GM23338 (cell line): Measurements from ENCODE around the gene RMND1. TPM values are rescaled to one million over a fixed set of nuclear protein-coding genes. Genes with fewer than 3 reads are reported as not detected.

Source experiments
- ATAC-seq: fragments of 200-7000 bp; cut with Tn5 transposase; 3 replicates; pipeline ENCODE4 v1.9.1; 2020
- DNase-seq: peaks from one replicate; pipeline ENCODE4 v3.0.0-alpha.2; 2015; ENCODE audit warnings: low spot score
- H2AFZ ChIP-seq: fragments of 200-600 bp; sonication (generic); 2 replicates; pipeline ENCODE4 v1.8.0; 2016; ENCODE audit warnings: antibody characterized with exemption, mild to moderate bottlenecking, moderate library complexity
- H3F3A ChIP-seq: fragments of 200-600 bp; sonication (generic); replicated peaks from 2 replicates; pipeline ENCODE4 v1.8.0; 2017; ENCODE audit warnings: antibody characterized with exemption, mixed run types, low read depth
- H3K27ac ChIP-seq: fragments of 200-600 bp; sonication (generic); 2 replicates; pipeline ENCODE4 v1.6.1; 2016; ENCODE audit warnings: low read depth
- H3K27me3 ChIP-seq: fragments of 200-600 bp; sonication (generic); 2 replicates; pipeline ENCODE4 v1.8.0; 2016; ENCODE audit warnings: mild to moderate bottlenecking, mixed run types, moderate library complexity; ENCODE audit not compliant: insufficient read depth
- H3K36me3 ChIP-seq: fragments of 200-600 bp; sonication (generic); 2 replicates; pipeline ENCODE4 v1.8.0; 2016; ENCODE audit warnings: mild to moderate bottlenecking; ENCODE audit not compliant: insufficient read depth
- H3K4me1 ChIP-seq: fragments of 200-600 bp; sonication (generic); 2 replicates; pipeline ENCODE4 v1.8.0; 2016; ENCODE audit warnings: mild to moderate bottlenecking, moderate library complexity; ENCODE audit not compliant: insufficient read depth
- H3K4me2 ChIP-seq: fragments of 200-600 bp; sonication (generic); 2 replicates; pipeline ENCODE4 v1.7.1; 2017; ENCODE audit warnings: mixed run types
- H3K4me3 ChIP-seq: fragments of 200-600 bp; sonication (generic); 2 replicates; pipeline ENCODE4 v1.6.1; 2016; ENCODE audit warnings: mixed run types
- H3K79me2 ChIP-seq: fragments of 200-600 bp; sonication (generic); replicated peaks from 2 replicates; pipeline ENCODE4 v1.8.0; 2017; ENCODE audit warnings: mild to moderate bottlenecking; ENCODE audit not compliant: insufficient read depth
- H3K9me2 ChIP-seq: fragments of 200-600 bp; sonication (generic); 2 replicates; pipeline ENCODE4 v1.8.0; 2017; ENCODE audit not compliant: insufficient read depth
- H4K20me1 ChIP-seq: fragments of 200-600 bp; sonication (generic); replicated peaks from 2 replicates; pipeline ENCODE4 v1.8.0; 2017; ENCODE audit warnings: mild to moderate bottlenecking; ENCODE audit not compliant: insufficient read depth
- H3K27ac Mint-ChIP-seq: 2 replicates; pipeline ENCODE4 v1.8.0; 2020; ENCODE audit warnings: inconsistent platforms, mild to moderate bottlenecking, moderate library complexity, mixed read lengths
- H3K27me3 Mint-ChIP-seq: 3 replicates; pipeline ENCODE4 v1.8.0; 2022; ENCODE audit warnings: low read depth, mild to moderate bottlenecking, moderate library complexity, mixed read lengths, inconsistent platforms; ENCODE audit not compliant: insufficient read depth, poor library complexity
- H3K36me3 Mint-ChIP-seq: 3 replicates; pipeline ENCODE4 v1.8.0; 2021; ENCODE audit warnings: low read depth, mild to moderate bottlenecking, inconsistent platforms, moderate library complexity, mixed read lengths
- H3K4me1 Mint-ChIP-seq: 3 replicates; pipeline ENCODE4 v1.8.0; 2020; ENCODE audit warnings: mild to moderate bottlenecking, inconsistent platforms, mixed read lengths
- H3K4me3 Mint-ChIP-seq: 3 replicates; pipeline ENCODE4 v1.8.0; 2021; ENCODE audit warnings: moderate library complexity, mild to moderate bottlenecking, inconsistent platforms, mixed read lengths
- H3K9me3 Mint-ChIP-seq: 3 replicates; pipeline ENCODE4 v1.8.0; 2020; ENCODE audit warnings: moderate library complexity, mild to moderate bottlenecking, inconsistent platforms, mixed read lengths
- CTCF ChIP-seq, 2 experiments: fragments of 200-600 bp in 1 of 2; sonication (generic) in 1 of 2; conservative IDR thresholded peaks; 2 replicates each; pipeline versions ENCODE4 v1.5.1 to v1.6.1; 2016 to 2017; ENCODE audit warnings: antibody characterized with exemption in 2 of 2, low read depth in 2 of 2, mild to moderate bottlenecking in 2 of 2, moderate library complexity in 1 of 2
- ETS1 ChIP-seq: IDR thresholded peaks from 2 replicates; pipeline ENCODE4 v1.6.1; 2016; ENCODE audit warnings: antibody characterized with exemption
- EZH2 ChIP-seq: fragments of 200-600 bp; sonication (generic); IDR thresholded peaks from one replicate; pipeline ENCODE4 v1.8.0; 2017; ENCODE audit warnings: antibody characterized with exemption, mild to moderate bottlenecking, low read depth; ENCODE audit not compliant: unreplicated experiment
- EZH2phosphoT487 ChIP-seq: fragments of 200-600 bp; sonication (generic); IDR thresholded peaks from one replicate; pipeline ENCODE4 v1.8.1; 2018; ENCODE audit warnings: antibody characterized with exemption; ENCODE audit not compliant: unreplicated experiment
- JUNB ChIP-seq: IDR thresholded peaks from one replicate; pipeline ENCODE4 v1.6.1; 2016; ENCODE audit warnings: antibody characterized with exemption; ENCODE audit not compliant: unreplicated experiment
- NANOG ChIP-seq: IDR thresholded peaks from 2 replicates; pipeline ENCODE4 v1.6.1; 2016; ENCODE audit warnings: antibody characterized with exemption, borderline replicate concordance
- POLR2AphosphoS5 ChIP-seq: IDR thresholded peaks from 2 replicates; pipeline ENCODE4 v1.6.1; 2016; ENCODE audit warnings: antibody characterized with exemption, low read depth
- STAT1 ChIP-seq: IDR thresholded peaks from one replicate; pipeline ENCODE4 v1.6.1; 2016; ENCODE audit warnings: antibody characterized with exemption; ENCODE audit not compliant: unreplicated experiment
- ZNF114 ChIP-seq: fragments of 250-450 bp; sonication (Bioruptor Pico); IDR thresholded peaks from 2 replicates; pipeline ENCODE4 v1.5.0; 2020; ENCODE audit warnings: mild to moderate bottlenecking, moderate library complexity
- polyA plus RNA-seq: library from polyadenylated mRNA; unstranded; fragments of >200 nt; fragmentation: Nextera tagmentation; extraction: Ambion mirVana; gene quantifications from 2 replicates; pipeline ENCODE4 v1.2.1, GENCODE V29; 2016
- total RNA-seq: library from RNA; depleted of rRNA; stranded (reverse); fragments of >200 nt; shearing (Covaris generic); gene quantifications from 2 replicates; pipeline ENCODE4 v1.2.3, GENCODE V29; 2014
- TF ChIP-seq, protein P1 (sequence below): IDR thresholded peaks from one replicate; pipeline ENCODE4 v1.6.1; 2018; ENCODE audit warnings: antibody characterized with exemption; ENCODE audit not compliant: unreplicated experiment

The RMND1 gene
- total and polyA plus RNA-seq, 2 experiments from 2014 or later, result 27.5 to 34.4 TPM

GRCh38 chr6:151488226-151488625 is 36.3 kb upstream of the RMND1 start:
- H3K4me1 Mint-ChIP-seq, result no peaks in the 10 kb centered on the region; the same call in 2 of the 3 replicates
- peaks cover 9% of the 10 kb centered on the region for H3K27me3 Mint-ChIP-seq
- no peaks in the 10 kb centered on the region for H3K9me2 ChIP-seq
- H3K27me3 ChIP-seq, result peaks cover 16% of the 10 kb centered on the region
- no peak overlapping the region for H3K27ac Mint-ChIP-seq
- no peaks in the 10 kb centered on the region for H4K20me1 ChIP-seq
- TF ChIP-seq JUNB, result no peak
- no peak for TF ChIP-seq NANOG
- TF ChIP-seq POLR2AphosphoS5, result no peak
- H2AFZ ChIP-seq, result no peak overlapping the region
- no peak for ATAC-seq
- no peaks in the 10 kb centered on the region for H3K36me3 ChIP-seq
- no peaks in the 10 kb centered on the region for H3K9me3 Mint-ChIP-seq
- H3K4me3 Mint-ChIP-seq, result no peak overlapping the region
- no peak overlapping the region for H3K4me3 ChIP-seq
- no peak overlapping the region for H3K27ac ChIP-seq
- no peaks in the 10 kb centered on the region for H3K4me1 ChIP-seq
- no peaks in the 10 kb centered on the region for H3K36me3 Mint-ChIP-seq
- H3K79me2 ChIP-seq, result no peaks in the 10 kb centered on the region
- no peaks in the 10 kb centered on the region for H3F3A ChIP-seq
- no peak overlapping the region for H3K4me2 ChIP-seq
- DNase-seq, result no peak

DNA sequence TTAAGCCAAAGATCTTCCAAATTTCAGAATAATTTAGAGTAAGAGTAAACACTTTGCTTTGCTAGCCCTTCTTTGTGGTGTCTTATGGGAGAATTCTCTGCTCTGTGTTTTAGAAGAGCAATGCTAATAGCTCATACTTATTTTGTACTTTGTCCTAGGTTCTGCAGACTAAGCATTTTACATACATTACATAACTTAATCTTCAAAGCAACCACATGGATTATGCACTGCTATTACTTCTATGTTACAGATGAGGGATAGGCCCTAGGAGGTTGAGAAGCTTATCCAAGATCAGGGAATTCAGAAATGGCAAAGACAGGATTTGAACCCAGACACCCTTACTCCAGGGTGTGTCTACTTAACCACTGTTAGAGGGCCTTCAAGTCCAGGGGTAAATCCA is 32.1 kb upstream of the RMND1 start:
- H3F3A ChIP-seq, result no peaks in the 10 kb centered on the region
- no peak overlapping the region for H3K4me3 ChIP-seq
- 0 out of 2 replicates have a peak, but pooled peaks cover 8% of the 10 kb centered on the region for H3K9me2 ChIP-seq
- DNase-seq (no peak), ATAC-seq (no peak)
- H3K4me1 Mint-ChIP-seq, result no peaks in the 10 kb centered on the region
- no peaks in the 10 kb centered on the region for H3K27me3 ChIP-seq
- H2AFZ ChIP-seq, result no peak overlapping the region
- no peaks in the 10 kb centered on the region for H3K36me3 ChIP-seq
- no peak overlapping the region for H3K4me3 Mint-ChIP-seq
- H3K9me3 Mint-ChIP-seq, result no peaks in the 10 kb centered on the region
- H3K79me2 ChIP-seq, result no peaks in the 10 kb centered on the region
- H3K4me1 ChIP-seq, result no peaks in the 10 kb centered on the region
- no peaks in the 10 kb centered on the region for H3K36me3 Mint-ChIP-seq
- no peak overlapping the region for H3K4me2 ChIP-seq
- H3K27ac ChIP-seq, result no peak overlapping the region
- H4K20me1 ChIP-seq, result no peaks in the 10 kb centered on the region
- no peaks in the 10 kb centered on the region for H3K27me3 Mint-ChIP-seq
- no peak overlapping the region for H3K27ac Mint-ChIP-seq
- TF ChIP-seq EZH2 (no peak), ZNF114 (CRISPR knock-in tag) (no peak), JUNB (no peak), STAT1 (no peak), NANOG (no peak), CTCF (conservative IDR thresholded peaks at IDR 0.05; ENCODE audit: low read depth in 2 of 2) (no peak), ETS1 (no peak), EZH2phosphoT487 (no peak)
- TF ChIP-seq, protein P1, sequence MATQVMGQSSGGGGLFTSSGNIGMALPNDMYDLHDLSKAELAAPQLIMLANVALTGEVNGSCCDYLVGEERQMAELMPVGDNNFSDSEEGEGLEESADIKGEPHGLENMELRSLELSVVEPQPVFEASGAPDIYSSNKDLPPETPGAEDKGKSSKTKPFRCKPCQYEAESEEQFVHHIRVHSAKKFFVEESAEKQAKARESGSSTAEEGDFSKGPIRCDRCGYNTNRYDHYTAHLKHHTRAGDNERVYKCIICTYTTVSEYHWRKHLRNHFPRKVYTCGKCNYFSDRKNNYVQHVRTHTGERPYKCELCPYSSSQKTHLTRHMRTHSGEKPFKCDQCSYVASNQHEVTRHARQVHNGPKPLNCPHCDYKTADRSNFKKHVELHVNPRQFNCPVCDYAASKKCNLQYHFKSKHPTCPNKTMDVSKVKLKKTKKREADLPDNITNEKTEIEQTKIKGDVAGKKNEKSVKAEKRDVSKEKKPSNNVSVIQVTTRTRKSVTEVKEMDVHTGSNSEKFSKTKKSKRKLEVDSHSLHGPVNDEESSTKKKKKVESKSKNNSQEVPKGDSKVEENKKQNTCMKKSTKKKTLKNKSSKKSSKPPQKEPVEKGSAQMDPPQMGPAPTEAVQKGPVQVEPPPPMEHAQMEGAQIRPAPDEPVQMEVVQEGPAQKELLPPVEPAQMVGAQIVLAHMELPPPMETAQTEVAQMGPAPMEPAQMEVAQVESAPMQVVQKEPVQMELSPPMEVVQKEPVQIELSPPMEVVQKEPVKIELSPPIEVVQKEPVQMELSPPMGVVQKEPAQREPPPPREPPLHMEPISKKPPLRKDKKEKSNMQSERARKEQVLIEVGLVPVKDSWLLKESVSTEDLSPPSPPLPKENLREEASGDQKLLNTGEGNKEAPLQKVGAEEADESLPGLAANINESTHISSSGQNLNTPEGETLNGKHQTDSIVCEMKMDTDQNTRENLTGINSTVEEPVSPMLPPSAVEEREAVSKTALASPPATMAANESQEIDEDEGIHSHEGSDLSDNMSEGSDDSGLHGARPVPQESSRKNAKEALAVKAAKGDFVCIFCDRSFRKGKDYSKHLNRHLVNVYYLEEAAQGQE, result no peak
